ENCODE data around the gene SLC5A9. TPM values are rescaled to one million over a fixed set of nuclear protein-coding genes. Genes with fewer than 3 reads are reported as not detected.
"Not testable (repeated sequence)": the region's sequence is repeated elsewhere in the genome, so short reads cannot be mapped to it uniquely, and the experiment has no call there.

SLC5A9 gene
- total RNA-seq, 1 experiment from 2014 or later: 6.7 TPM

DNA sequence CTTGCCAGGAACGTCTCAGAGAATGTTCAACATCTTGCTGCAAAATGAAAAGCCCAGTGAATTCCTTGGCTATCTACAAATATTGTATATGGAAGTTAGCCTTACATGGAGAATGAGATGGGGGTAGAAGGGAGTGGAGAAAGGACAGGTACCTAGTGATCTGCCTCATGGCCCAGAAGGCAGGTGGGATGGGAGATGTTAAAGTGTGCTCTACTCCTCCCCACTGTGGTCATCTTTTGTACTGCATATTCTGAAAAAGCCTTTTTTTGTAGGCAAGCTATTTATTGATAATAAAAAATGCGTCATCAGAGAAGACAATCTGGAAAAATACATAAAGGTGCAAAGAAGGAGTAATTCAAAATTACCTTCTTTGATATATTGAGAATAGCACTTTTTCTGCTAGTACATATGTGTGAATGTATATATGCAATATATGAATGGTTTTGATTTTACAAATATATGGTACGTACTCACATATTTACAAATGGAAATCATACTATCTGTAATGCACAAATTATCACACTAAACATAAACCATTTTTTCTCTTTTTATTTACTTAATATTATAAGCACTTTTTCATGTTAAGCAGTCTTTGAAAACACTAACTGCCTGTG is 19.1 kb upstream of the SLC5A9 start:
- Histone ChIP-seq H3K27me3 (ENCODE audit: control insufficient read depth, insufficient read depth, low read length) (no peaks in the 10 kb centered on the region), H3K36me3 (replicated peaks; ENCODE audit: control insufficient read depth, insufficient read depth, low read length) (no peaks in the 10 kb centered on the region), H3K4me3 (ENCODE audit: insufficient read depth, low read depth, low read length) (no peak overlapping the region)
- peak; percentile 70 for DNase-seq

DNA sequence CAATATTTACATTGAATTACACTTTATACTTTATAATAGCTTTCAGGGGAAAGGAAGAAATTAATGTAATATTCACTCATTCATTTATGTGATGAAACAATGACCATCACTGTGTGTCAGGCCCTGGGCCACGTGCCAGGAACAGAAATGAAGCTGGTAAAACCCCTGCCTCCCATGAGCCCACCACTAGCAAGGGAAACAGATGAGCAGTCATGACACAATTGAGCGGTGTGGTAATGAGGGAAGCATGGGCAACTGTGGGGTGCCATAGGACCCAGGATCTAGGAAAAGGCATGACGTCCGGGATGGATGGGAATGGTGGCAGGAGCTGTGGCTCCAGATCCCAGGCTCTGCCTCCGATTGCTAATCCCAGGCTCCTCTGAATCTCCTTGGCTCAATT is 17.0 kb upstream of the SLC5A9 start:
- DNase-seq: no peak
- Histone ChIP-seq H3K36me3 (replicated peaks; ENCODE audit: control insufficient read depth, insufficient read depth, low read length) (no peaks in the 10 kb centered on the region), H3K4me3 (ENCODE audit: insufficient read depth, low read depth, low read length) (no peak overlapping the region), H3K27me3 (ENCODE audit: control insufficient read depth, insufficient read depth, low read length) (no peaks in the 10 kb centered on the region)

DNA sequence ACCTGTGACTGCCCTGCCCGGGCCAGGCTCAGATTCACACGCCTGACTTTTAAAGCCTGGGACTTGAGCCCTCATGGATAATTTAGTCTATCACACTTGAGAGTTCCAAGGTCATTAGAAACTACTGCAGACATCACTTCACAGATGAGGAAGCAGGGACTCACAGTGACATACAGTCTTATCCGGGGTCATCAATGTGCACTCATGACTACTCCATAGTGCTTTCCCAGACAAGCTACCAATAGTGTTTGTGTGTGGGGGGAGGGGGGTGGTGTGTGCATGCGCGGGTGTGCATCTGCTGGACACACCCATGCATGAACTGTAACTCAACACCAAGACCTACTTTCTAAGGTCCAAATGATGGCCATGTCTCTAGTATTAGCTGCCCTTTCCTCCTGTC is 16.1 kb upstream of the SLC5A9 start:
- Histone ChIP-seq H3K27me3 (ENCODE audit: control insufficient read depth, insufficient read depth, low read length) (no peaks in the 10 kb centered on the region), H3K36me3 (replicated peaks; ENCODE audit: control insufficient read depth, insufficient read depth, low read length) (no peaks in the 10 kb centered on the region), H3K4me3 (ENCODE audit: insufficient read depth, low read depth, low read length) (no peak overlapping the region)
- DNase-seq: no peak

DNA sequence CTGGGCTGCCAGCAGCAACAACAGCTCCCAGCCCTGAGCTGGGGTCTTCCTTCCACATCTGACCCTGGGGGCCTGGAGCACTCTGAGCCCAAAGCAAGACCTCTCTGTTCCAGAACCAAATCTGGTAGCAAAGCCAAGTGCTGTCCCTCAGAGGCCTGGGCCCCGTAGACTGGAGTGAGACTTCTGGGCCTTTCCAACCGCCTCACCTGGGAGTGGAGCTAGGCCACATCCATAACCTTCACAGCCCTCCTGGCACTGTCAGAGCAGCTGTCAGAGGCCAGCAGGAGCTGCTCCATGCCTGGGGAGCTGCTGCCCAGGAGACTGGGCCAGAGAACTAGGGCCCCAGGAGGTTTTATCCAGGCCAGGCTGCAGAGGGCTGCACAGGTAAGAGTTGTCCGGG is 15.4 kb upstream of the SLC5A9 start:
- no peaks in the 10 kb centered on the region for H3K27me3 ChIP-seq (ENCODE audit: control insufficient read depth, insufficient read depth, low read length)
- no peaks in the 10 kb centered on the region for H3K36me3 ChIP-seq (replicated peaks; ENCODE audit: control insufficient read depth, insufficient read depth, low read length)
- no peak overlapping the region for H3K4me3 ChIP-seq (ENCODE audit: insufficient read depth, low read depth, low read length)
- DNase-seq: no peak

DNA sequence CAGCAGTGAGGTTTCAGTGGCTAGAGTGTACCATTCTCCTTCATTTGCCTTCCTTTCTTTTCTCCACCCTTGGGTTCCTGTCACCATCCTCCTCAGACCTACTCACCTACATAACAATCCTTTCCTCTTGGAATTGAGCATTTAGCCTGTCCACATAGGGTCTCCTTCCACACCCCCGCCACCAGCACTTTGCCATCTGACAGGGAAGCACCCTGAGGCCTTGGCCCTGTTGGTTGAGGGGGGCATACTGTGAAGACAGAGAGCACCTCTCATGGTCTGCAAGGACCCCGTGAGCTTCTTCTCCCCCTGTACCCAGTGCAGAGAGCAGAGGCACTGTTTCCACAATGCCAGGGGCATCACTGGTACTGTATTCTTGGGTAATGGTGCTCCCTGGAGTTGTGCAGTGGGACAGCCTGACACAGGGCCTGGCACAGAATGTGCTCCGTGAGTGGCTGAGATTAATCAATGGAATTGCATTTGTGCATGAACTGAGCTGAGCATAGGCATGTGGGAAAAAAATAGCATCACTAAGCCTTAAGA is 14.9 kb upstream of the SLC5A9 start:
- H3K36me3 ChIP-seq (replicated peaks; ENCODE audit: control insufficient read depth, insufficient read depth, low read length): no peaks in the 10 kb centered on the region
- H3K27me3 ChIP-seq (ENCODE audit: control insufficient read depth, insufficient read depth, low read length): no peaks in the 10 kb centered on the region
- no peak for DNase-seq
- no peak overlapping the region for H3K4me3 ChIP-seq (ENCODE audit: insufficient read depth, low read depth, low read length)

DNA sequence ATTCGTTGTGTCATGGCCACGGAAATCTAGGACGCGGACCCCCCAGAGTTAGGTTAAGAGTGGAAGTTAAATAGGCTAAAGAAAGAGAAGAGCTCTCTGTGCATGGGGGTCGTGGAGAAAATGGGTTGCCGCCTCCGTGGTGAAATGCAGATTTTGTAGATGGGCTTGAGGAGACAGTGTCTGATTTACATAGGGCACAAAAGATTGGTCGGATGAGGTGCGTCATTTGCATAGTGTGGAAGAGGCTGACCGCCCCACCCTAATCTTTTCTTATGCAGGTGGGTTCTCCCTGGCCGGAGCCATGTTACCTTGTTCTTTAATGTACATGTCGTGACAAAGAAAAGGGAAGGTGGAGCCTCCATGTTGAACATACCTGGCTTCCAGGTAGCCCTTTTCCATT is 14.3 kb upstream of the SLC5A9 start:
- Histone ChIP-seq H3K27me3 (ENCODE audit: control insufficient read depth, insufficient read depth, low read length) (no peaks in the 10 kb centered on the region), H3K4me3 (ENCODE audit: insufficient read depth, low read depth, low read length) (no peak overlapping the region), H3K36me3 (replicated peaks; ENCODE audit: control insufficient read depth, insufficient read depth, low read length) (no peaks in the 10 kb centered on the region)
- peak; percentile 47 for DNase-seq

DNA sequence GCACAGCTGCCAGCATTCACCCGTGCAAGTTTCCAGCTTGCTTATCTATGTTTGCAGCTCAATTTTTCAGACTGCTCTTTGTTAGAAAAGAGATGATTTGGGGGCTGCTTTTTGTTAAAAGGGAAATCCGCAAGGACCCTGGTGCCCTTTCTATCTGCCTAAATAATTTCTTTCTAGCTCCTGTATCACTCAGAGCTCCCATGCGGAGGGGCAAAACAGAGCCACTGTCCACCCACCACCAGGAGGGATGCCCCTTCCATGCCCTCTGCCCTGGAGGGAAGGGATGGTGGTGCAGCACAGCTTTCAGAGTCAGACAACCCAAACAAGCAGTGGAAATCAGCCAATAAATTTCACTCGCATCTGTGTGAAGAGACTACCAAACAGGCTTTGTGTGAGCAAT is 13.9 kb upstream of the SLC5A9 start:
- Histone ChIP-seq H3K36me3 (replicated peaks; ENCODE audit: control insufficient read depth, insufficient read depth, low read length) (no peaks in the 10 kb centered on the region), H3K4me3 (ENCODE audit: insufficient read depth, low read depth, low read length) (no peak overlapping the region), H3K27me3 (ENCODE audit: control insufficient read depth, insufficient read depth, low read length) (no peaks in the 10 kb centered on the region)
- no peak for DNase-seq

DNA sequence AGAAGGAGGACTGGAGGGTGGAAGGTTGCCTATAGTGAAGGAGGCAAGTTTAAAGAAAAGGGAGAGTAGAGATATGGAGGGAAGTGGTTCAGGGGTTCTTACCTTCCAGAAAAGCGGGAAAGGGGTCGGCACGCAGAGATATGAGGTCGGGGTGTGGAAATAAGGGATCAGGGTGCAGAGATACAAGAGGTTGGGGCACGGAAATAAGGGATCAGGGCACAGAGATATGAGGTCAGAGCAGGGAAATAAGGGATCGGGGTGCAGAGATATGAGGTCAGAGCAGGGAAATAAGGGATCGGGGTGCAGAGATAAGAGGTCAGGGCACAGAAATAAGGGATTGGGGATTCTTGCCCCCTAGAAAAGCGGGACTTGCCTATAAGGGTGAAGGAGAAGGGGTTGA is 9.1 kb upstream of the SLC5A9 start:
- not testable (repeated sequence) for DNase-seq; H3K27me3 ChIP-seq (ENCODE audit: control insufficient read depth, insufficient read depth, low read length); H3K36me3 ChIP-seq (replicated peaks; ENCODE audit: control insufficient read depth, insufficient read depth, low read length)
- H3K4me3 ChIP-seq (ENCODE audit: insufficient read depth, low read depth, low read length): peak overlapping the region; percentile 17; the same call in 1 of the 2 replicates

DNA sequence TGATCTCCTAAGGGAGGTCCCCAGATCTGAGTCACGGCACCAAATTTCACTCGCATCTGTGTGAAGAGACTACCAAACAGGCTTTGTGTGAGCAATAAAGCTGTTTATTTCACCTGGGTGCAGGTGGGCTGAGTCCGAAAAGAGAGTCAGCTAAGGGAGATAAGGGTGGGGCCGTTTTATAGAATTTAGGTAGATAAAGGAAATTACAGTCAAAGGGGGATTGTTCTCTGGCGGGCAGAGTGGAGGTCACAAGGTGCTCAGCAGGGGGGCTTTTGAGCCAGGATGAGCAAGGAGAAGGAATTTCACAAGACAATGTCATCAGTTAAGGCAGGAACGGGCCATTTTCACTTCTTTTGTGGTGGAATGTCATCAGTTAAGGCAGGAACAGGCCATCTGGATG is 8.2 kb upstream of the SLC5A9 start:
- not testable (repeated sequence) for H3K27me3 ChIP-seq (ENCODE audit: control insufficient read depth, insufficient read depth, low read length); DNase-seq; H3K36me3 ChIP-seq (replicated peaks; ENCODE audit: control insufficient read depth, insufficient read depth, low read length)
- peak overlapping the region; percentile 11; the same call in 1 of the 2 replicates for H3K4me3 ChIP-seq (ENCODE audit: insufficient read depth, low read depth, low read length)

DNA sequence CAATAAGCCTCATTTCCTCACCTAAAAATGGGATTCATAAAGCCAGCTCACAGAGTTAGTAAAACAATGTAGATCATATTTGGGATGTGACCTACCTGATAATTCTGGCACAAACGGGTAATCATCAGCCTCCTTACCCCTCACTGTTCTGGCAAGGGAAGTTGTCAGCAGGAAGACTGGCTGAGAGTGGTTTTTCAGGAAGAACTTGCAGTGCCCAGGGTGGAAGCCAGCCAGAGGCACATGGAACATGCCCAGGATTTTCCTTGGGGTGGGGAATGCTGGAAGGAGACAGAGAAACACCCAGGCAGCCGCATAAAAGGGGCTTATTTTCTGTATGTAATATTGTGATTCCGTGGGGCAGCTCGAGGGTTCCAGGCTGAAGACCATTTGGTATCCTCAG is 7.7 kb upstream of the SLC5A9 start:
- no peaks in the 10 kb centered on the region for H3K36me3 ChIP-seq (replicated peaks; ENCODE audit: control insufficient read depth, insufficient read depth, low read length)
- DNase-seq: no peak
- H3K27me3 ChIP-seq (ENCODE audit: control insufficient read depth, insufficient read depth, low read length): no peaks in the 10 kb centered on the region
- H3K4me3 ChIP-seq (ENCODE audit: insufficient read depth, low read depth, low read length): no peak overlapping the region

DNA sequence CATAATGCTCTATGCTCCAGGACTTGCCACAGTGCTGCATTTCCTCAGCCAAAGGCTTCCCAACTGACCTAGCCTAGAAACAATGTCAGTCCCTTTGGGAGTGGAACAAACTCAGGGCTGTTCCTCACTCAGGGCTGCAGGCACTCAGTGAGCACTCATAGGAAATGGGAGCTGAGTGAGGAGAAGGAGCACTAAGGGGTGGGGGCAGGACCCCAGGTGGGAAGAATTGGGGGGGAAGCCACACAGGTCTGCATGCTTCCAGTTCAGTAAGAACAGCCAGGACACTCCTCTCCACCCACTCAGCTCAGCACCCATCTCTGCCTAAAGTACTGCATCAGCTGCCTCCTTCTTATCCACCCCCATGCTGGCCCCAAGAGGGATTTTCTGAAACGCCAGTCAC is 7.3 kb upstream of the SLC5A9 start:
- no peak for DNase-seq
- Histone ChIP-seq H3K36me3 (replicated peaks; ENCODE audit: control insufficient read depth, insufficient read depth, low read length) (no peaks in the 10 kb centered on the region), H3K4me3 (ENCODE audit: insufficient read depth, low read depth, low read length) (no peak overlapping the region), H3K27me3 (ENCODE audit: control insufficient read depth, insufficient read depth, low read length) (no peaks in the 10 kb centered on the region)

DNA sequence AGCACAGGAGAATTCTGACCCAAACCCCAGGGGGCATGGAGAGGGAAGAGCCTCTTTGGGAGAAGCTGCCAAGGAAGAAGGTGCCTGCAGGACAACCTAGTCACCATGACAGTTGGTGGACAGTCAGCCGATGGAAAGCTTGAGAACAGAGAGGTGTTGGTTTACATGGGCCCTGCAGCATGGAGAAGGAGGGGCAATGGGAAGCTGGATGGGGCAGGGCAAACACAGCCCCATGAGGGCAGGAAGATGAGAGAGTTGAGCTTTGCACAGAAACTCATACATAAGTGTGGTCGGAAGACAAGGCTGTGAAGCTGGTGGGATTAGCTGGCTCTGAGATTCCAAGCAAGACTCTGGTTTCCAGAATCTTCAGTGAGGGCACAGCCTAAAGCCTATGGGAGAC is 6.6 kb upstream of the SLC5A9 start:
- no peaks in the 10 kb centered on the region for H3K27me3 ChIP-seq (ENCODE audit: control insufficient read depth, insufficient read depth, low read length)
- no peak for DNase-seq
- H3K4me3 ChIP-seq (ENCODE audit: insufficient read depth, low read depth, low read length): no peak overlapping the region
- no peaks in the 10 kb centered on the region for H3K36me3 ChIP-seq (replicated peaks; ENCODE audit: control insufficient read depth, insufficient read depth, low read length)

DNA sequence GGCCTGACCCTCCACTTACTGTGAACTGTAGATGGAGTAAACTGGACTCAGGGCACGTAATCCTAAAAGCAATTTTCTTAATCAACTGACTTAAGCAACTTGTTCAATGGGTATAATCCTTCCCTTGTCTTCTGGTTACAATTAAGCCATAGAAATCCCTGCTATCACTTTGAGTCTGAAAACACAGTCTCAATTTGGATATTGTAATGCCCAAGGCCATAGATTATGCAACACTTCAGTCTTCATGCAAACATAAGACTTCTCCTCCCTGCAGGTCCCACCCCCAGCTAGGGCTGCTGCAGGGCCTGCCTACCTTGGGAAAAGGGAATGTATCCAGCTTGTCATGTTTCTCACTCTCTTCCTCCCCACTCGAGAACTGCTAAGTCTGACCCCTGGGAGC is 6.2 kb upstream of the SLC5A9 start:
- H3K4me3 ChIP-seq (ENCODE audit: insufficient read depth, low read depth, low read length): no peak overlapping the region

DNA sequence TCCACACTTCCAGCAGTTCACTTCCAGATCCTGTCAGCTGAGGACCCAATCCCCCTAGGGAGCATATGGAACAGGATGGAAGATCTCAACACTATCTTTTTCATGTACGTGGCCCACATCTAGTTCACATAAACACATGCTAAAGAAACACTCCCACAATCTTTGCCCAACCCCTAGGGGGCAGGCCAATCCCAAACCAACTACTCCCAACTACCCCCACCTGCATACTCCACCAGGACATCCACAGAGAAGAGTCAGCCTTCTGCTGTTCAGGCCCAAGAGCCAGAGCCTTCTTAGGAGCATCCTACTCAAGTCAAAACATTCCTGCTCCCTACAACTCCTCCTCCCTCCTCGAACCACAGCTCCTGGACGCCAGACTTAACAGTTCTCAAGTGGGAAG is 5.6 kb upstream of the SLC5A9 start:
- Histone ChIP-seq H3K36me3 (replicated peaks; ENCODE audit: control insufficient read depth, insufficient read depth, low read length) (no peaks in the 10 kb centered on the region), H3K4me3 (ENCODE audit: insufficient read depth, low read depth, low read length) (no peak overlapping the region), H3K27me3 (ENCODE audit: control insufficient read depth, insufficient read depth, low read length) (no peaks in the 10 kb centered on the region)
- DNase-seq: peak; percentile 33

More for the DNA sequence above, 6.2 kb upstream of the SLC5A9 start:
- no peak for DNase-seq
- Histone ChIP-seq H3K27me3 (ENCODE audit: control insufficient read depth, insufficient read depth, low read length) (no peaks in the 10 kb centered on the region), H3K36me3 (replicated peaks; ENCODE audit: control insufficient read depth, insufficient read depth, low read length) (no peaks in the 10 kb centered on the region)

DNA sequence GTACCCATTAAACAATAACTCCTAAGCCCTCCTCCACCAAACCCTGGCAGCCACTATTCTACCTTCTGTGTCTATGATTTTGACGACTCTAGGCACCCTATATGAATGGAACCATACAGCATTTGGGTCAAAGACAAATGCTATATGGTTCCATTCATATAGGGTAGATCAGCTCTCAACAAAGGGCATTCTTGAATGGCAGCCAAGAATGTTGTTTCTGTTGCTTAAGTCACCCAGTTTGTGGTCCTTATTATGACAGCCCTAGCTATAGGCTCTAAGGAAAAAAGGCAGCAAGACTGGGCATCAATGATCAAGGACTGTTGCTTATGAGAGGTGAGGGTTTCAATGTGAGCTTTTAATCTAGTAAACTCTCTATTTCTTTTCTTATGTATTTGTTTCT is 4.7 kb upstream of the SLC5A9 start:
- Histone ChIP-seq H3K36me3 (replicated peaks; ENCODE audit: control insufficient read depth, insufficient read depth, low read length) (no peaks in the 10 kb centered on the region), H3K27me3 (ENCODE audit: control insufficient read depth, insufficient read depth, low read length) (no peaks in the 10 kb centered on the region; the same call in 1 of the 2 replicates)
- no peak for DNase-seq

DNA sequence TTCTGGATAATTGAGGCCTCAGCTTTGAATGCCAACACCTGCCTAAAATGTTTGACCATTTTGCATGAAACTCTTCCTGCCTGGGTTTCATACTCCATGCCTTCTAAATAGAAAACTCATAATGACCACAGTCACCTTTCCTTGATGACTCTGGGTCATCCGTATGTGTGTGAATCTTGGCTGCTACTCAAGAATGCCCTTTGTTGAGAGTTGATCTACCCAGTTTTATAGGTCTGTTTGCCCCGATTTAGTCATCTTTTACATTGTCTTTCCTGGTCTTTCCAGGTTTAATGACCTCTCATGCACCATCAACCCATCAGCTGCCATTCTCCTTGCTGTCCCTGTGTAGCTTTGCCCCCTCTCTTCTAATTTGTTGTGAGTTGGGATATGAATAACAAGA is 2.7 kb upstream of the SLC5A9 start:
- no peaks in the 10 kb centered on the region; the same call in 1 of the 2 replicates for H3K27me3 ChIP-seq (ENCODE audit: control insufficient read depth, insufficient read depth, low read length)
- no peak overlapping the region for H3K4me3 ChIP-seq (ENCODE audit: insufficient read depth, low read depth, low read length)
- DNase-seq: no peak
- H3K36me3 ChIP-seq (replicated peaks; ENCODE audit: control insufficient read depth, insufficient read depth, low read length): no peaks in the 10 kb centered on the region

More for the DNA sequence above, 4.7 kb upstream of the SLC5A9 start:
- H3K4me3 ChIP-seq (ENCODE audit: insufficient read depth, low read depth, low read length): no peak overlapping the region
